NT2/D1 (cell line): ENCODE measurements around the gene MPEG1.

Experiments used
- DNase-seq: peaks from one replicate; pipeline ENCODE4 v3.0.0-alpha.2; 2011; ENCODE audit warnings: low read depth, low spot score
- H3K27me3 ChIP-seq: 2 replicates; pipeline ENCODE4 v1.6.0; 2011; ENCODE audit warnings: mild to moderate bottlenecking; ENCODE audit not compliant: insufficient read length, insufficient read depth
- H3K36me3 ChIP-seq: 2 replicates; pipeline ENCODE4 v1.6.1; 2011; ENCODE audit warnings: mild to moderate bottlenecking, low read length, mixed read lengths; ENCODE audit not compliant: insufficient read depth, insufficient read length
- H3K4me1 ChIP-seq: 2 replicates; pipeline ENCODE4 v1.5.1; 2011; ENCODE audit not compliant: insufficient read depth, insufficient read length
- H3K4me3 ChIP-seq: 2 replicates; pipeline ENCODE4 v1.5.1; 2011; ENCODE audit warnings: low read depth; ENCODE audit not compliant: insufficient read length
- H3K9ac ChIP-seq: 2 replicates; pipeline ENCODE4 v1.6.0; 2011; ENCODE audit warnings: low read depth; ENCODE audit not compliant: insufficient read length
- H3K9me3 ChIP-seq: 2 replicates; pipeline ENCODE4 v1.5.1; 2011; ENCODE audit warnings: mild to moderate bottlenecking, low read length; ENCODE audit not compliant: insufficient read depth
- SUZ12 ChIP-seq: IDR thresholded peaks from 2 replicates; pipeline ENCODE4 v1.6.1; 2011; ENCODE audit not compliant: insufficient read length, insufficient read depth; ENCODE audit errors: extremely low read depth
- YY1 ChIP-seq: IDR thresholded peaks from 2 replicates; pipeline ENCODE4 v1.6.1; 2011; ENCODE audit not compliant: insufficient read length, insufficient read depth
- ZNF274 ChIP-seq: IDR thresholded peaks from 2 replicates; pipeline ENCODE4 v1.6.1; 2011; ENCODE audit warnings: mild to moderate bottlenecking, low read depth, low read length

Gene MPEG1

DNA sequence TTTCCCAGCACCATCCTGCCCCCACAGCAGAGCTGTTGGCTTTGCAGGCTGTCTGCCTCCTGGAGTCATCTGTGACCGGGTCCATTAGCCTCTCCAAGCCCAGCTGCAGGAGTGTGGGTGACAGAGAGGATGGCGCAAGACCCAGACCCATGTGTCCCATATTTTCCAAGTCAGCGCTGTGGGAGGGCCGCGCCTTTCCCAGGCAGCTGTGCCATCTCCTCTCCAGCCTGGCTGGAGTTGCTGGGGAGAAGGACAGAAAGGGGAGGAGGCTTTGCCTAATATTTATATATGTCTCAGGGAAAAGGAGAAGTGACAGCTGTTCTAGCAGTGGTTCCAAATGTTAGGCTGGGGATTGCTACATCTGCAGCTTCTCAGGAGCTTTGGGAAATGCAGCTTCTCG lies 25.1 kb downstream of the MPEG1 start:
- no peaks in the 10 kb centered on the region for H3K9me3 ChIP-seq
- no peaks in the 10 kb centered on the region for H3K27me3 ChIP-seq
- peaks cover 8% of the 10 kb centered on the region for H3K4me1 ChIP-seq
- TF ChIP-seq YY1, result no peak
- TF ChIP-seq SUZ12, result no peak
- TF ChIP-seq ZNF274, result no peak
- peaks cover 98% of the 10 kb centered on the region for H3K36me3 ChIP-seq
- H3K9ac ChIP-seq, result no peak overlapping the region
- no peak for DNase-seq
- no peak overlapping the region for H3K4me3 ChIP-seq

DNA sequence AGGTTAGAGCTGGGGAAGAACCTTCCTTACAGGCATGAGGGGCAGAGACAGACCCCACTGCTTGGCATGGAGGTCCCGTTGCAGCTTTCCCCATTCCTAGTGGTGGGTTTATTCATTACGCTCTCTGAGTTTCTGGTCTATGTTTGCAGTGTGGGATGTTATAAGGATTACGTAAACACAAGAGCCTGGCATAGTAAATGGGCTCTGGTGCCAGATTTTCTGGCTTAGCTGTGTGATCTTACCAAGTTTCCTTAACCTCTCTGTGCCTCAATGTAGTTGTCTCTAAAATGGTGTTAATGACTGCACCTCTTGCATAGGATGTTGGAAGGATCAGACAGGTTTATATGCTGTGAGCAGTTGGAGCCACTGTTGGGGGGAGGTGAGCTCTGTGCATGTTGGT lies 25.7 kb downstream of the MPEG1 start:
- peaks cover 98% of the 10 kb centered on the region for H3K36me3 ChIP-seq
- TF ChIP-seq ZNF274 (no peak), YY1 (no peak), SUZ12 (no peak)

GRCh38 chr11:59186130-59186594 lies 26.6 kb downstream of the MPEG1 start:
- no peaks in the 10 kb centered on the region for H3K9me3 ChIP-seq
- H3K27me3 ChIP-seq, result no peaks in the 10 kb centered on the region
- peaks cover 8% of the 10 kb centered on the region for H3K4me1 ChIP-seq
- no peak overlapping the region for H3K4me3 ChIP-seq
- TF ChIP-seq ZNF274 (no peak), YY1 (no peak), SUZ12 (no peak)
- H3K9ac ChIP-seq, result no peak overlapping the region
- peaks cover 98% of the 10 kb centered on the region for H3K36me3 ChIP-seq
- no peak for DNase-seq

More for the DNA sequence above, 25.7 kb downstream of the MPEG1 start:
- H3K9ac ChIP-seq, result no peak overlapping the region
- H3K9me3 ChIP-seq, result no peaks in the 10 kb centered on the region
- DNase-seq, result no peak
- H3K4me1 ChIP-seq, result peaks cover 8% of the 10 kb centered on the region
- no peaks in the 10 kb centered on the region for H3K27me3 ChIP-seq
- H3K4me3 ChIP-seq, result no peak overlapping the region

DNA sequence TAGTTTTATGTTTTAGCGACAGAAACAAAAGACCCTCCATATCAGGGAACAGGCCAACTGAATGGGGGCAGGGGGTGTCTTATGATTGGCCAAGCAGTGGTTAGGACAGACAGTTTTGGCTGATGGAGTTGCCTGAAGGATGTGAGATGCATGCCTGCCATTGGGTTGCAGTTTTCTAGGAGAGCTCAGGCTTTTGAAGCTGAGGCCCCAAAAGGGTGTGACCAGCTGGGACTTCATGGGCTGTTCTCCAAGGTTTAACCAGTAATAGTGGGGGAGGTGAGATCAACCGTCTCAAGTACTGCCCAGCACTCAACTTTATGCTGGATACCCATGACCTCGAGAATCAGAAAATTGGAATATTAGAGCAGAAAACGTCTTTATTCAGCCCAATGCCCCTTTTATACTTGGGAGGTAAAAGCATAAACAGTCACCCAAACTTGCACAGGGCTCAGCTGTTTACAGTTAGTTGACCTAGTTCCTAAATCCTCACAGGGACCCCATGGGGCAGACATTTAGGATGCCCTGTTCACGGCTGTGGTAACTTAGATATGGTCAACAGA lies 27.3 kb downstream of the MPEG1 start:
- no peak for DNase-seq
- Histone ChIP-seq H3K4me1 (peaks cover 8% of the 10 kb centered on the region), H3K9ac (no peak overlapping the region), H3K36me3 (peaks cover 91% of the 10 kb centered on the region), H3K27me3 (no peaks in the 10 kb centered on the region), H3K9me3 (no peaks in the 10 kb centered on the region), H3K4me3 (no peak overlapping the region)
- TF ChIP-seq ZNF274 (no peak), SUZ12 (no peak), YY1 (no peak)

GRCh38 chr11:59184691-59185339 lies 27.9 kb downstream of the MPEG1 start:
- no peak for DNase-seq
- H3K27me3 ChIP-seq, result no peaks in the 10 kb centered on the region

DNA sequence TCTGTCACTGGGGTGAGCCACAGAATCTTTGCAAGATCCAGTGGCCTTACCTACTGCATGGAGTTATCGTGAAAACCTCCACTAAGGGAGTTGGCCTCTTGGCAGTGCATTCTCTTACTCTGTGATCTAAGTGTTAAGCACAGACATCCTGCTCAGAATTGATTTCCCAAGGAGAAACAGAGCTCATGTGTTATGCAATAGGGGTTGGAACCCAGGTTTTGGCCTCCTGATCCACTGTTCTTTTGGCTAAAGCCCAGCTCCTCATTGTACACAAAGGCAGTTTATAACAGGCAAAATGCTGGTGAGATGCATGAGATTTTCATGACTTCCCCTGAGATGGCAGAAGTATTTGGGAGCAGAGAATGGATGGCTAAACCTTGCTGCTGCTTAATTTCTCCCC lies 29.0 kb downstream of the MPEG1 start:
- no peak overlapping the region for H3K4me3 ChIP-seq

More at GRCh38 chr11:59184691-59185339, 27.9 kb downstream of the MPEG1 start:
- peaks cover 85% of the 10 kb centered on the region for H3K36me3 ChIP-seq
- H3K4me1 ChIP-seq, result peaks cover 8% of the 10 kb centered on the region
- no peak overlapping the region for H3K9ac ChIP-seq
- 0 out of 2 replicates have a peak, but pooled peaks cover 2% of the 10 kb centered on the region for H3K9me3 ChIP-seq
- TF ChIP-seq SUZ12 (no peak), YY1 (no peak), ZNF274 (no peak)
- H3K4me3 ChIP-seq, result no peak overlapping the region

GRCh38 chr11:59182457-59183151 lies 30.1 kb downstream of the MPEG1 start:
- Histone ChIP-seq H3K27me3 (no peaks in the 10 kb centered on the region), H3K9me3 (peaks cover 21% of the 10 kb centered on the region), H3K9ac (no peak overlapping the region), H3K4me1 (peaks cover 8% of the 10 kb centered on the region), H3K4me3 (no peak overlapping the region), H3K36me3 (peaks cover 77% of the 10 kb centered on the region)
- TF ChIP-seq ZNF274 (no peak), YY1 (no peak), SUZ12 (no peak)
- DNase-seq, result no peak

More for the DNA sequence above, 29.0 kb downstream of the MPEG1 start:
- H3K9ac ChIP-seq, result no peak overlapping the region
- DNase-seq, result no peak
- TF ChIP-seq SUZ12, result no peak
- TF ChIP-seq ZNF274, result no peak
- H3K4me1 ChIP-seq, result peaks cover 8% of the 10 kb centered on the region
- no peaks in the 10 kb centered on the region for H3K27me3 ChIP-seq
- H3K36me3 ChIP-seq, result peaks cover 80% of the 10 kb centered on the region
- H3K9me3 ChIP-seq, result peaks cover 12% of the 10 kb centered on the region
